Head of caudate nucleus (tissue), 42 donors: ENCODE data around the gene BORCS8.
"Not testable (repeated sequence)": the region's sequence is repeated elsewhere in the genome, so short reads cannot be mapped to it uniquely, and the experiment has no call there.

Experiments used
- DNase-seq, 42 donors: peaks; one replicate each; pipeline versions ENCODE4 v3.0.0 to v3.0.0-alpha.2; 2020 to 2021; ENCODE audit warnings: mixed read lengths in 7 of 42
- intact Hi-C: fragments of 100-400 bp; cut with DNase I; formaldehyde crosslinking; loops from one replicate; pipeline ENCODE4 v1.15.0; 2022

Gene BORCS8

DNA sequence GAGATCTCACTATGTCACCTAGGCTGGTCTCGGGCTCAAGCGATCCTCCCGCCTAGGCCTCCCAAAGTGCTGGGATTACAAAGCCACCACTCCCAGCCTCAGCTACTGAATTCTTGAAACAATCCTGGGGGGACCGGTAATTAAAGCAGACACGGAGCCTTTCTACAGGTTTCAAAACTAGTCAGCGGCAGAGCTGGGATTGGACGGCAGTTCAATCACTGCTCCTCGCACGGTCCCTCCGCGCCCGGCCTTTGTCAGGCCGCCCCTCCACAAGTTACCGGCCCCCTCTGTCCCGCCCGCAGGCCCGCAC is 229 bp downstream of the BORCS8 start:
- intact Hi-C loops, result no loop called here
- no peak for DNase-seq

DNA sequence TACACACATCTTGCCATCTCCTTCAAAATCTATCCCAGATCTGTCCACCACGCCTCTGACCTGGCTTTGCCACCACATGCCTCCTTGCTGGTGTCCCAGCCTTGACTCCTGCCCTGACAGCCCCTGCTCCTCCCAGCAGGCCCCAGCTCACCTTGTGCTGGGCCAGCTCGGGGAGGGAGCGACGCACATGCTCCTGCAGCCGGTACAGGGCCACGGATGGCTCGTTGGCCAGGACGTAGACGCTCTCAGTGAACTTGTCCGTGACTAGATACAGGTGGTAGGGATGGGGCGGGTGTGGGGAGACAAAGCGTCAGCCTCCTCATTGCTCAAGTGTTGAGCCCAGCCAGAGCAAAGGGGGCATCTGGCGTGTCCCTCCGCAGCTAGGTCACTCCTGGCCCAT is 5.2 kb downstream of the BORCS8 start:
- intact Hi-C loops, result no loop called here

DNA sequence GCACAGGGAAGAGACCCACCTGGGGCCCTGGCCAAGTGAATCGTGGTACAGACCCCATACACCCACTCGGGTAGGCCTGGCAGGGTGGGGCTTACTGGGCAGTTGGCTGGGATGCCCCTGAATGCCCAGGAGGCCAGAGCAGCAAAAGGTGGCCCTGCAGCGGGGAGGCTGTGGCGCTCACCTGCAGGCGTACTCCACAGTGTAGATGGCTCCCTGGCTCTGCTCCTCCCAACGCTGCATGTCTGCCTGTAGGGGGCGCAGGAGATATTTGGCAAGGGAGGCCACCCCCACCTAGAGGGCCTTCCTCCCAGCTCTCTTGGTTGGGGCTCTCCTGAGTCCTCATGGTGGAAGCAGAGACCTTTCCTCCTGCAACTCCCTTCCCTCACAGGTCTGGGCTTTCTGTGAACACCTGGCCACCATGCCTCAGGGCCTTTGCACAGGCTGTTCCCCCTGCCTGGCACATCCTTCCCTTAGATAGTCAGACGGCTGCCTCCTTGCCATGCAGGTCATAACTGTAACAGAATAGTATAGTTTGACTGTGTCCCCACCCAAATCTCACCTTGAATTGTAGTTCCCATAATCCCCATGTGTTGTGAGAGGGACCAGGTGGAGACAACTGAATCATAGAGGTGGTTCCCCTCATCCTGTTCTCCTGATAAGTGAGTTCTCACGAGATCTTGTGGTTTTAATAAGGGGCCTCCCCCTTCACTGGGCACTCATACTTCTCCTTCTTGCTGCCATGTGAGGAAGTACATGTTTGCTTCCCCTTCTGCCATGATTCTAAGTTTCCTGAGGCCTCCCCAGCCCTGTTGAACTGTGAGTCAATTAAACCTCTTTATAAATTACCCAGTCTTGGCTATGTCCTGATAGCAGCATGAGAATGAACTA is 5.9 kb downstream of the BORCS8 start:
- peak in 32 of 42 donors; percentile 15 to 69 (median 50) for DNase-seq
- intact Hi-C loops, result no loop called here

More for the DNA sequence above, 5.2 kb downstream of the BORCS8 start:
- DNase-seq, result no peak

GRCh38 chr19:19181488-19181998 is 10.4 kb downstream of the BORCS8 start:
- intact Hi-C loops, result no loop called here
- DNase-seq, result no peak

- intact Hi-C loops, result no loop called here
- no peak for DNase-seq
Measured at GRCh38 chr19:19179548-19180441, 12.2 kb downstream of the BORCS8 start.

DNA sequence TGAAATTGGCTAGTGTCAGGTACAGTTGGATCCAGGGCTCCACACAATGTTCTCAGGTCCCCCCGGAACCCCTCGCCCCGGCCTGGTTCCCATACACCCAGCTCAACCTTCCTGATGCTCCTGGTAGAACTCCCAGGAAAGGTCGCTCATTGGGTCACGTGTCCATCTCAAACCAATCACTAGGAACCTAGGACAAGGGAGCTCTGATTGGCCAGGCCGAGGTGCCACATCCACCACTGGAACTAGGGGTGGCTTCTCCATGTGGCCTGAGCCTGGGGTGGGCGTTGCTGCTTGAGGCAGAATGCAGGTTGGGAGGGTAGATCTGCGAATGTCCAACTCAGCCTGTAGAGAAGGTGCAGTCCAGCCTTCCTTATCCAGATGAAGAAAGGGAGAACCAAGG is 15.0 kb downstream of the BORCS8 start:
- no peak for DNase-seq
- intact Hi-C loops, result no loop called here

DNA sequence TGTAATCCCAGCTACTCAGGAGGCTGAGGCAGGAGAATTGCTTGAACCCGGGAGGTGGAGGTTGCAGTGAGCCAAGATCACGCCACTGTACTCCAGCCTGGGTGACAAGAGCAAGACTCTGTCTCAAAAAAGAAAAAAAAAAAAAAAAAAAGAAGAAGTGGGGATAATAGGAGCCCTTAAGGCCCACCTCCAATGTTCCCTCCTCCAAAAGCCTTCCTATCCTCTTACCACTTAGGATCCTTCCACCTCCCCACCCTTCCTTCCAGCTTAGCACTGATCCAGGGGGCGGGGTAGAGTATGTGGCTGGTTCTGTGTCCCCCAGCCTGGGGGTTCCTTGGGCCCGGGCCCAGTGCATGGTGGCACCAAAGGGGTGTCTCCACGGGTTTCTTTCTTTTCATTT is 18.7 kb downstream of the BORCS8 start:
- intact Hi-C loops, result not testable (repeated sequence)

GRCh38 chr19:19171821-19172532 is 20.0 kb downstream of the BORCS8 start:
- intact Hi-C loops, result no loop called here
- DNase-seq, result no peak

More for the DNA sequence above, 18.7 kb downstream of the BORCS8 start:
- not testable (repeated sequence) for DNase-seq

- no peak for DNase-seq
- intact Hi-C loops, result no loop called here
Measured at GRCh38 chr19:19170873-19171672, 20.9 kb downstream of the BORCS8 start.

- intact Hi-C loops, result no loop called here
- peak; percentile 41 to 92 (median 77) for DNase-seq
Measured at GRCh38 chr19:19170053-19170872, 21.7 kb downstream of the BORCS8 start, which contains the start of gene MEF2B. TSS of gene MEF2B (minus strand) at chr19:19170263. CDS start at chr19:19150735, 19,528 bp downstream.

- intact Hi-C loops, result no loop called here
- DNase-seq, result no peak
Measured at GRCh38 chr19:19169236-19170052, 22.5 kb downstream of the BORCS8 start.

GRCh38 chr19:19167612-19168011 is 24.3 kb downstream of the BORCS8 start:
- DNase-seq, result no peak
- intact Hi-C loops, result no loop called here

DNA sequence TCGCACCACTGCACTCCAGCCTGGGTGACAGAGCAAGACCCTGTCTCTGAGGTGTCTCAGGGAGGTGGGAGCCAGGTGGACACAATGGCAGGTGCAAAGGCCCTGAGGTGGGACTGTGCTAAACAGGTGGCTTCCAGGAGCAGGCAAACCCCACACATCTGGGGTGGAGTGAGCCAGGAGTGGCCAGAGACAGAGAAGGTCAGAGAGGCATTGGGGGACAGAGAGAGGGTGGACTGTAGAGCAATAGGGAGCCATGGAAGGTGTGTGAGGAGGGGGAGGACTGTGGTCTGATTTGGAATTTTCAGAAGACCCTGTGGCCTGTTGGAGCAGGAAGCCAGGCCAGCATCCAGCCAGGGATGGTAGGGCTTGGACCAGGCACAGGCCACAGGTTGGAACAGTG is 26.6 kb downstream of the BORCS8 start:
- DNase-seq, result no peak
- intact Hi-C loops, result no loop called here

- intact Hi-C loops, result no loop called here
- no peak for DNase-seq
Measured at GRCh38 chr19:19162495-19162894, 29.5 kb downstream of the BORCS8 start.

- no peak for DNase-seq
- intact Hi-C loops, result no loop called here
Measured at GRCh38 chr19:19160461-19161035, 31.4 kb downstream of the BORCS8 start.

- intact Hi-C loops, result no loop called here
- DNase-seq, result no peak
Measured at GRCh38 chr19:19159534-19159933, 32.4 kb downstream of the BORCS8 start.
